T-helper 17 cell (primary cell): Measurements from ENCODE around the gene RNF214. TPM values are rescaled to one million over a fixed set of nuclear protein-coding genes. Genes with fewer than 3 reads are reported as not detected.

Experiments
- ATAC-seq: fragments of 150-1000 bp; cut with Tn5 transposase; 2 replicates; pipeline ENCODE4 v1.10.0; 2021; ENCODE audit warnings: mild to moderate bottlenecking, moderate library complexity
- DNase-seq, 3 donors: peaks; one replicate each; pipeline versions ENCODE4 v3.0.0 to v3.0.0-alpha.2; 2020 to 2021
- H3K9me3 ChIP-seq: one replicate; pipeline ENCODE4 v1.7.0; 2013; ENCODE audit warnings: low read length, mild to moderate bottlenecking; ENCODE audit not compliant: control insufficient read depth, poor library complexity, severe bottlenecking
- H3K27ac Mint-ChIP-seq: one replicate; pipeline ENCODE4 v1.8.0; 2022; ENCODE audit warnings: mild to moderate bottlenecking, moderate library complexity, mixed read lengths
- H3K27me3 Mint-ChIP-seq: one replicate; pipeline ENCODE4 v1.8.0; 2022; ENCODE audit warnings: mixed read lengths
- H3K36me3 Mint-ChIP-seq: one replicate; pipeline ENCODE4 v1.8.0; 2022; ENCODE audit warnings: low read depth, mixed read lengths
- H3K4me1 Mint-ChIP-seq: one replicate; pipeline ENCODE4 v1.8.0; 2022; ENCODE audit warnings: mild to moderate bottlenecking, mixed read lengths
- H3K4me3 Mint-ChIP-seq: one replicate; pipeline ENCODE4 v1.8.0; 2022; ENCODE audit warnings: mild to moderate bottlenecking, moderate library complexity, mixed read lengths
- total RNA-seq, 4 donors: library from RNA in 2 of 4; stranded (reverse) in 2 of 4; gene quantifications; one replicate each; pipeline ENCODE4 v1.2.3 and lab custom pipeline; 2022 to 2026

Gene RNF214
- total RNA-seq, 2 donors from 2014 or later, result 20.1 to 24.4 TPM

DNA sequence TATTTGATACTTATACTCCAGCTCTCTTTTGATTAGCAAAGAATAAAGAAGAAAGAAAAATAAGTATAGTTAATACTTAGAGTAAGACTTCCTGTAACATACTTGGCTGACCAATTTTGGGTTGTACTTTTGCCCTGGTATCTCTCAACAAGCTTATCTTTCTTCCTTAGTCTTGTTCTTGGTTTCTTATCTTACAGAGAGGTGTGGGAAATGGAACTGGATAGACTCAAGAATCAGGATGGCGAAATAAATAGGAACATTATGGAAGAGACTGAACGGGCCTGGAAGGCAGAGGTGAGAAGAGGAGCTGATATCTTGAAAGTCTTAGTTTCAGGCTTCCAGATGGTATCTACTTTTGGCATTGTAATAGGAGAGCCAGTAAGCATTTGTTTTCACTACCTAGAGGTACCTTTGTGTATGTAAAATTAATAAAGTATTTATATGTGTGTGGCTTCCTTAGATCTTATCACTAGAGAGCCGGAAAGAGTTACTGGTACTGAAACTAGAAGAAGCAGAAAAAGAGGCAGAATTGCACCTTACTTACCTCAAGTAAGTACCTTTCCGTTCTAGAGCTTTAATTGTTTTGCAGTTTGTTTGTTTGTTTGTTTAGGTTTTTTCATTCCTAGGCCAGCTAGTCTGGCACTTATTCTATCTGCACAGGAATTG, 47.4 kb downstream of the RNF214 start:
- Mint-ChIP-seq H3K4me3 (peak overlapping the region; percentile 88), H3K27me3 (no peaks in the 10 kb centered on the region), H3K4me1 (peaks cover 43% of the 10 kb centered on the region), H3K36me3 (peaks cover 8% of the 10 kb centered on the region), H3K27ac (peak overlapping the region; percentile 93)
- DNase-seq (no peak), ATAC-seq (peak; percentile 82)
- H3K9me3 ChIP-seq, result no peaks in the 10 kb centered on the region

DNA sequence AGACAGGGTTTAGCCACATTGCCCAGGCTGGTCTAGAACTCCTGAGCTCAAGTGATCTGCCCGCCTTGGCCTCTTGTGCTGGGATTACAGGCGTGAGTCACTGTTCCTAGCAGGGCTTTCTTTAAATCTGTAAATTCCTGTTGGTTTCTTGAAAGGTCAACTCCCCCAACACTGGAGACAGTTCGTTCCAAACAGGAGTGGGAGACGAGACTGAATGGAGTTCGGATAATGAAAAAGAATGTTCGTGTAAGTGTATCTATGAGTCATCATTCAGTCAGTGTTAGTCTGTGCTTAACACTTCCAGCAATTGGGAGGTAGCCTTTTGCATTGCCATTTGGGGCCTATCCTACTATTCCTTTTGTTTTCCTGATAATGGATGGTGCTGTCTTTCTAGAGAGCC, 48.7 kb downstream of the RNF214 start:
- no peak for ATAC-seq
- peaks cover 11% of the 10 kb centered on the region for H3K36me3 Mint-ChIP-seq
- no peaks in the 10 kb centered on the region for H3K9me3 ChIP-seq
- peak overlapping the region; percentile 93 for H3K27ac Mint-ChIP-seq
- peaks cover 32% of the 10 kb centered on the region for H3K4me1 Mint-ChIP-seq
- no peaks in the 10 kb centered on the region for H3K27me3 Mint-ChIP-seq
- DNase-seq, result no peak
- H3K4me3 Mint-ChIP-seq, result peak overlapping the region; percentile 88

DNA sequence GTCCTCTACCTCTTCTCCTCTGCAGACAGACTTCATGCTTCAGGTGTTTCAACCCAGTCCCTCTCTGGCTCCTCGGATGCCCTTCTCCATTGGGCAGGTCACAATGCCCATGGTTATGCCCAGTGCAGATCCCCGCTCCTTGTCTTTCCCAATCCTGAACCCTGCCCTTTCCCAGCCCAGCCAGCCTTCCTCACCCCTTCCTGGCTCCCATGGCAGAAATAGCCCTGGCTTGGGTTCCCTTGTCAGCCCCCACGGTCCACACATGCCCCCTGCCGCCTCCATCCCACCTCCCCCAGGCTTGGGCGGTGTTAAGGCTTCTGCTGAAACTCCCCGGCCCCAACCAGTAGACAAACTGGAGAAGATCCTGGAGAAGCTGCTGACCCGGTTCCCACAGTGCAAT, 49.4 kb downstream of the RNF214 start:
- ATAC-seq (no peak), DNase-seq (no peak)
- Mint-ChIP-seq H3K27me3 (no peaks in the 10 kb centered on the region), H3K36me3 (peaks cover 11% of the 10 kb centered on the region), H3K4me3 (peak overlapping the region; percentile 63), H3K27ac (peak overlapping the region; percentile 93), H3K4me1 (peaks cover 36% of the 10 kb centered on the region)
- H3K9me3 ChIP-seq, result no peaks in the 10 kb centered on the region

DNA sequence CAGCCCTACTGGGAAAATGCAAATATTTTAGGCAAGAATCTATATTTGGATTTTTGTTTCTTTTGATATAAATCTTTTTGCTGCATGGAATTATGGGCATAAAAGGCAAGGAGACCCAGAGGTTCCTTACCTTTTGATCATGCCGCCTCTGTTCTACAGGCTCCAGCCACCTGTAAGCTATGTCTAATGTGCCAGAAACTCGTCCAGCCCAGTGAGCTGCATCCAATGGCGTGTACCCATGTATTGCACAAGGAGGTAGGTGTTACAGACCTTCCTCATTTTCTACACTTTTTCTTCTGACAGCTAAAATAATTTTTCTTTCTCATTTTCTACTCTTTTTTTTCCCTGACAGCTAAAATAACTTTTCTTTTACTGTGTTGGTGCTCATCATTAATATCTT, 50.5 kb downstream of the RNF214 start:
- no peaks in the 10 kb centered on the region for H3K9me3 ChIP-seq
- ATAC-seq (no peak), DNase-seq (no peak)
- H3K27me3 Mint-ChIP-seq, result no peaks in the 10 kb centered on the region
- H3K36me3 Mint-ChIP-seq, result peaks cover 11% of the 10 kb centered on the region
- H3K4me1 Mint-ChIP-seq, result peaks cover 38% of the 10 kb centered on the region
- H3K4me3 Mint-ChIP-seq, result no peak overlapping the region
- H3K27ac Mint-ChIP-seq, result peak overlapping the region; percentile 93

DNA sequence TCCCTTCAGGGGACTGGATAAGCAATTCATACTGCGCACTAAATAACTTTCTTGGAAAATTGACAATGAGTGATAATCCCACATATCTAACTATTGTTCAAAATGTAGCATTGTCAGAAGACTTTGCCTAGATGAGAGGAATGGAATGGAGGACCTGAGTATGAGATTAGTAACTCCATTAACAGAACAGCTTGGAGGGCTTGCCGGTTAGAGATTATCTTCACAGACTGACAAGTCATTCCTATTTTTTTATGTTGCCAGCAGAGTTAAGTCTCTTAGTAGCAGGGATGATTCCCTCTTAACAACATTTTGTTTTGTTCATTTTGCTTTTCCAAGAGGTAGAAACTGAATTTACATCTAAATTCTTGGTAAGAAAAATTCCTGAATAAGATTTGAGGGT, 51.6 kb downstream of the RNF214 start:
- H3K4me3 Mint-ChIP-seq, result no peak overlapping the region
- H3K9me3 ChIP-seq, result no peaks in the 10 kb centered on the region
- DNase-seq, result no peak
- H3K4me1 Mint-ChIP-seq, result peaks cover 34% of the 10 kb centered on the region
- no peaks in the 10 kb centered on the region for H3K27me3 Mint-ChIP-seq
- H3K27ac Mint-ChIP-seq, result no peak overlapping the region
- no peak for ATAC-seq
- peaks cover 13% of the 10 kb centered on the region for H3K36me3 Mint-ChIP-seq

DNA sequence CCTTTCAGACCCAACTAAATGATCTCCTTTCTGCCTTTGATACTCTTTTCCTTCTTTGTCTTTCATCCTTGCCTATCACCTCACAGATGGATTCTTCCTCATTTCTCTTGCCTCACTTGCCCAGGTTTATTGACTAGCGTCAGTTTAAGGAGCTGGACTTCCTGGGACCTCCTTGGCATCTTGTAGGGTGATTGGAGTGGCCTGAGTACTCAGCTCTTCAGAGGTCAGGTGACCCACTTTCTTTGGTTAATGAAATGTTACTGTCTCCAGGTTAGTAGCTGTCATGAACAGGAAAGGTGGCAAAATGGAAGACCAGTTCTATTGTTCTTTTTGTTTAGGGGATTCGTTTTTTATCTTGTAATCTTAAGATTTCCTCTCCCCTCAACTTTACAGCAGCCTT, 54.1 kb downstream of the RNF214 start:
- ATAC-seq, result no peak
- Mint-ChIP-seq H3K4me1 (peaks cover 15% of the 10 kb centered on the region), H3K27me3 (no peaks in the 10 kb centered on the region), H3K36me3 (peaks cover 16% of the 10 kb centered on the region), H3K27ac (peak overlapping the region; percentile 68), H3K4me3 (no peak overlapping the region)
- no peaks in the 10 kb centered on the region for H3K9me3 ChIP-seq
- no peak for DNase-seq

DNA sequence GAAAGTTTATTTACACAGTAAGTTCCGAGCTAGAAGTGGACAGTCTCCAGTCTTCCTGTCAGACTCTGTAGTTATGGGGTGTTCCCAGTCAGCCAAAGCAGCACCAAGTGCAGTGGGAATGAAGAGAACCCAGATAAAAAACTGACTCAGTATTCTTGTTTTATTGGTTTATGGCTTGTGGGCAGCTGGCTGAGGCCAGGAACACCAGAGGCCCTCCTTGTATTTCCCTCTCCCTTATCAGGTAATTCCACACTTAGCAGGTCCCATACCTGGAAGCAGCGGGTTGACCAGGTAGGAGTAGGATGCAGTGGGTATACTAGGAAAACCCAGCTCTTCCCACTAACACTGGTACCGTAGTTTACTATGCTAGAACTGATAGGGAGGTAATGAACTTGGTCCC, 55.2 kb downstream of the RNF214 start:
- H3K9me3 ChIP-seq, result no peaks in the 10 kb centered on the region
- no peak overlapping the region for H3K4me3 Mint-ChIP-seq
- H3K36me3 Mint-ChIP-seq, result peaks cover 9% of the 10 kb centered on the region
- DNase-seq (no peak), ATAC-seq (no peak)
- H3K4me1 Mint-ChIP-seq, result peaks cover 6% of the 10 kb centered on the region
- H3K27ac Mint-ChIP-seq, result peak overlapping the region; percentile 68
- no peaks in the 10 kb centered on the region for H3K27me3 Mint-ChIP-seq

DNA sequence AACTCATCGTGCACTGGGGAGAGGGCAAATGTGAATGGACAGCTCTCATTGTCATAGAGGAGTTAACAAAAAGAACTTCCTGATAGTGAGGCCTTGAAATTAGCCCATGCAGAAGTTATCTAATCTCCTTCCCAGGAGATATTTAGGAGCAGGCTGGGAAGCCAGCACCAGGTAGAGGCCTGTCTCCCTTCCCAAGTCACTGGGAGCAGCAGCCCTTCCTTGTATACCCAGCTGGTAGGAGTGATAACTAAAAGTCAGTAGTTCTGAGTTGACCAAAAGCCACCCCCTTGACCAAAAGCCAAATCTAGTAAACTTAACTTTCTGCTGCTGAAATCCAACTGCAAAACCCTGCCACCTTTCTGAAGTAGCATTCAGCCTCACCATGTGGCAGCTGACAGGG, 57.3 kb downstream of the RNF214 start:
- no peaks in the 10 kb centered on the region for H3K9me3 ChIP-seq
- H3K27ac Mint-ChIP-seq, result peak overlapping the region; percentile 78
- H3K36me3 Mint-ChIP-seq, result peaks cover 8% of the 10 kb centered on the region
- H3K4me3 Mint-ChIP-seq, result no peak overlapping the region
- no peaks in the 10 kb centered on the region for H3K27me3 Mint-ChIP-seq
- ATAC-seq, result no peak
- peaks cover 8% of the 10 kb centered on the region for H3K4me1 Mint-ChIP-seq
- DNase-seq, result no peak

DNA sequence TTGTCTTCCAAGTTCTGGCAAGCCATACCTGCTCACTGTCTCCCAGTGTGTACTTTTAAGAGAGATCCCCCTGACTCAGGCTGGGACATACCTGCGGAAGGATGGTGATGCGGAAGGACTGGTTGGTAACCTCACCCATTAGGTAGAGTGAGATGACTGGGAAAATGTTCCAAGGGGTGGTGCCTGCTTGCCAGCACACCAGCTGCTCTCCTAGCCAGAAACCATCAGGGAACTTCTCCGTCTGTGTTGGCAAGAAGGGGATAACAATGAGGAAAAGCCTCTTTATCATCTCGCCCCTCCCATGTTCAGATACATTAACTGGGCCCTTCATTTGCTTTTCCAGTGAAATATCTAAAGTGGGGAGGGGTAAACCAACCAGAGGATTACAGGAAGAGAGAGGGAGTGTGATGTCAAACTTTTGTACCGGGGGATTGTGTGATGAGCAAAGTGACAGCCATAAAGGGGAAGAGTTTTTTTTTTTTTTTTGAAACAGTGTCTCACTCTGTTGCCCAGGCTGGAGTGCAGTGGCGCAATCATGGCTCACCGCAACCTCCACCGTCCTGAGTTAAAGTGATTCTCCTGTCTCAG, 58.4 kb downstream of the RNF214 start, which contains the start of gene BACE1-AS:
BACE1-AS (plus strand) TSS at position 538 of the 588 bp plus-strand sequence.
- H3K4me1 Mint-ChIP-seq, result peaks cover 8% of the 10 kb centered on the region
- no peaks in the 10 kb centered on the region for H3K27me3 Mint-ChIP-seq
- no peak within 1 kb of the TSS for H3K27ac Mint-ChIP-seq
- DNase-seq (no peak), ATAC-seq (no peak)
- peaks cover 5% of the 10 kb centered on the region for H3K36me3 Mint-ChIP-seq
- no peak within 1 kb of the TSS for H3K4me3 Mint-ChIP-seq
- H3K9me3 ChIP-seq, result no peaks in the 10 kb centered on the region

DNA sequence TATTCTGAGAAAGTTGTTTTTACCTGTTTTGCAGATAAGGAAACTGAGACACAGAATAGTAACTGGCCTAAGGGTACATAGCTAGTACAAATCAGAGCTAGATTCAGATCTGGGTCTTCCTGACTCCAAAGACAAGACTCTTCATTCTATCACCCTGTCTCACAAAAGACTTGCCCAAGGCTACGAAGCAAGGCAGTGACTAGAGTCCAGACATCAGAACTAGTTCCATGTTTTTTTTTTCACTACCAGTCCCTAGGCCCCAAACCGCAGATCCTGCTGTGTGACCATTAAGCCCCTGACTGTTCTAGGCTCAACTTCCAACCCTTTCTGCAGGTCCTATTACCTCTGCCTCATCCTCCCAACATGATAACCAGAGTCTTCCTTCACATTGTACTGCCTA, 60.1 kb downstream of the RNF214 start:
- no peaks in the 10 kb centered on the region for H3K9me3 ChIP-seq
- DNase-seq, result no peak
- H3K27ac Mint-ChIP-seq, result no peak overlapping the region
- peaks cover 5% of the 10 kb centered on the region for H3K4me1 Mint-ChIP-seq
- H3K4me3 Mint-ChIP-seq, result no peak overlapping the region
- no peaks in the 10 kb centered on the region for H3K27me3 Mint-ChIP-seq
- H3K36me3 Mint-ChIP-seq, result peaks cover 5% of the 10 kb centered on the region
- no peak for ATAC-seq

DNA sequence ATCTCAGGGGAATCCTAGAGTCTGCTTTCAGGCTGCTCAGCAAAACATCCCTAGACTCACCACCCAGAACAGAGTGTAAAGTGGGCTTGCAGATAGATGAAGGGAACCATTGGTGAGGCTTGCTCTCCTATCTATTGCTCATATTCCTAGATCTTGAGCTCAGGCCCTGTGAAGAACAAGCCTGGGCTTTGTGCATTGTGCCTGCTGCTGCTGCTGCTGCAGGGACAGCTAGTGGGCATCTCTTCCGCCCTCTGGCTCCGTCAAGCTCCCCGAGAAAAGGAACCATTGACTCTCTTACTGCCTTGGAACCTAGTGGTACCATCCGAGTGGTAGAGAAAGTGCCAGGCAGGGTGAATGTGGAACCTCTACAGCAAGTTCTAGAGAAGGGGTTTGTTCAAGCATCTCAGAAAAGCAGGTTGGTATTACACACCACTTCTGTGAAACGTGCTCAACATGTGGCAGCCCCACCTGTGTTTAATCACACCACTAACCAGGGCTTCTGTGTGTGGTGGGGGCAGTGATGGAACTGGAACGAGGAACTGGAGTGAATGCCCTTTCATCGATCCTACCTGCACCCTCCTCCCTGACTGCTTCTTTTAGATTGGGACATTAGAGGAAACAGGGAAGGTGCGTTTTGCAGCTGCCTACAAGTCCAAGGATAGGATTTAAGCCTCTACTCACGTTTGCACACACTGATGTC, 63.1 kb downstream of the RNF214 start:
- H3K9me3 ChIP-seq, result no peaks in the 10 kb centered on the region
- ATAC-seq, result no peak
- Mint-ChIP-seq H3K27me3 (peaks cover 2% of the 10 kb centered on the region), H3K36me3 (no peaks in the 10 kb centered on the region), H3K4me1 (peaks cover 8% of the 10 kb centered on the region), H3K4me3 (no peak overlapping the region), H3K27ac (no peak overlapping the region)
- DNase-seq, result no peak

DNA sequence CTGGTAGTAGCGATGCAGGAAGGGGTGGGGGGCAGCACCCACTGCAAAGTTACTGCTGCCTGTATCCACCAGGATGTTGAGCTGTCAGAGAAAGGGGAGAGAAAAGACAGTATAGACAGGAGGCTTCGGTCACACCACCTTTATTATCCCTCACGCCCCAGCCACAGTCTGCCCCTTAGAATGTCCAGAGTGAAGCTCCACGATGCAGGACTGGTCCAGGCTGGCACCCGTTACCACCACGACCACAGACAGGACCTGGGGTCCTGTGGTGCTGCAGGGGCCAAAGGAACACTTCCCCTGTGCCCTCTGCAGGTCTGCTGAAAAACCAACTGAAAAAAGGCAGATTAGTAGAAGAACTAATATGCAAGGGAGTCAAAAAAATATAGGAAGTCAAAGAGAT, 64.4 kb downstream of the RNF214 start:
- ATAC-seq (no peak), DNase-seq (no peak)
- H3K4me1 Mint-ChIP-seq, result peaks cover 13% of the 10 kb centered on the region
- H3K27me3 Mint-ChIP-seq, result peaks cover 13% of the 10 kb centered on the region
- H3K27ac Mint-ChIP-seq, result peak overlapping the region; percentile 81
- no peak overlapping the region for H3K4me3 Mint-ChIP-seq
- H3K36me3 Mint-ChIP-seq, result peaks cover 3% of the 10 kb centered on the region
- no peaks in the 10 kb centered on the region for H3K9me3 ChIP-seq

DNA sequence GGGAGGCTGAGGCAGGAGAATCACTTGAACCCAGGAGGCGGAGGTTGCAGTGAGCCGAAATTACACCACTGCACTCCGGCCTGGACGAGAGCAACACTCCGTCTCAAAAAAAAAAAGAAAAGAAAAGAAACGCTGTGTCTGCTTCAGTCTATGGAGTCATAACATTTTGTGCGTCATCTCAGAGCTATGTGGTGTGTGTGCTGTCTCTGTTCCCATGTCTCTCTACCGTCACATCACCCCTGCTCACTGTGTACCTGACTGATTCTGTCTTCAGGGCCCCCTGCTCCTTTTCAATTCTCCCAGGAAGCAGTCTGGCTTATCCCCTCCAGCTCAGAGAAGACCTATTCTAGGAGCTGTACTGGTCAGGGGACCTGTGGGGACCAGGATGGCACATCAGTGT, 65.7 kb downstream of the RNF214 start:
- H3K4me1 Mint-ChIP-seq, result peaks cover 10% of the 10 kb centered on the region
- ATAC-seq, result no peak
- no peak overlapping the region for H3K27ac Mint-ChIP-seq

More for the DNA sequence above, 65.7 kb downstream of the RNF214 start:
- H3K9me3 ChIP-seq, result no peaks in the 10 kb centered on the region
- DNase-seq, result no peak
- Mint-ChIP-seq H3K27me3 (peaks cover 14% of the 10 kb centered on the region), H3K4me3 (no peak overlapping the region), H3K36me3 (peaks cover 3% of the 10 kb centered on the region)
